ENCODE data around the gene DNMBP.
"Not testable (repeated sequence)": the region's sequence is repeated elsewhere in the genome, so short reads cannot be mapped to it uniquely, and the experiment has no call there.

Gene DNMBP

GRCh38 chr10:99984211-99985034 is 25.3 kb downstream of the DNMBP start:
- DNase-seq (ENCODE audit: low read depth) = no peak

- DNase-seq (ENCODE audit: low read depth) = no peak
Measured at GRCh38 chr10:99983280-99983988, 26.3 kb downstream of the DNMBP start.

- DNase-seq (ENCODE audit: low read depth) = no peak
Measured at GRCh38 chr10:99982728-99983127, 27.0 kb downstream of the DNMBP start.

GRCh38 chr10:99981581-99982199 is 28.1 kb downstream of the DNMBP start:
- DNase-seq (ENCODE audit: low read depth) = no peak

- DNase-seq (ENCODE audit: low read depth) = no peak
Measured at GRCh38 chr10:99979066-99979685, 30.6 kb downstream of the DNMBP start.

GRCh38 chr10:99977916-99978315 is 31.8 kb downstream of the DNMBP start:
- DNase-seq (ENCODE audit: low read depth) = no peak

- DNase-seq (ENCODE audit: low read depth) = no peak
Measured at GRCh38 chr10:99976886-99977665, 32.7 kb downstream of the DNMBP start.

- no peak for DNase-seq (ENCODE audit: low read depth)
Measured at GRCh38 chr10:99975942-99976809, 33.6 kb downstream of the DNMBP start.

- no peak for DNase-seq (ENCODE audit: low read depth)
Measured at GRCh38 chr10:99975106-99975829, 34.5 kb downstream of the DNMBP start.

GRCh38 chr10:99973190-99973589 is 36.6 kb downstream of the DNMBP start:
- DNase-seq (ENCODE audit: low read depth) = no peak

GRCh38 chr10:99967961-99968360 is 41.8 kb downstream of the DNMBP start:
- DNase-seq (ENCODE audit: low read depth) = no peak

- no peak for DNase-seq (ENCODE audit: low read depth)
Measured at GRCh38 chr10:99966306-99966705, 43.4 kb downstream of the DNMBP start.

GRCh38 chr10:99965700-99966099 is 44.0 kb downstream of the DNMBP start:
- no peak for DNase-seq (ENCODE audit: low read depth)

GRCh38 chr10:99964791-99965190 is 45.0 kb downstream of the DNMBP start:
- no peak for DNase-seq (ENCODE audit: low read depth)

- DNase-seq (ENCODE audit: low read depth) = not testable (repeated sequence)
Measured at GRCh38 chr10:99963467-99964165, 46.1 kb downstream of the DNMBP start.

- no peak for DNase-seq (ENCODE audit: low read depth)
Measured at GRCh38 chr10:99958806-99959205, 50.9 kb downstream of the DNMBP start.

- DNase-seq (ENCODE audit: low read depth) = no peak
Measured at GRCh38 chr10:99958302-99958701, 51.4 kb downstream of the DNMBP start.

- not testable (repeated sequence) for DNase-seq (ENCODE audit: low read depth)
Measured at GRCh38 chr10:99953510-99953909, 56.2 kb downstream of the DNMBP start.

GRCh38 chr10:99952799-99953198 is 56.9 kb downstream of the DNMBP start:
- no peak for DNase-seq (ENCODE audit: low read depth)

Data from stimulated activated CD8-positive, alpha-beta memory T cell treated with anti-CD3 and anti-CD28 coated beads, Interleukin-12 subunit alpha, Interleukin-12 subunit beta, amount 100 ng/mL, for 4 hours (primary cell).